OCI-LY3 (cell line): ENCODE measurements around the gene ZFAND4.

Source experiments
- CTCF ChIP-seq: fragments of 200-600, 300-600 bp; sonication (generic); IDR thresholded peaks from 2 replicates; pipeline ENCODE4 v1.5.1; 2014; ENCODE audit warnings: antibody characterized with exemption, low read length, low read depth
- EZH2phosphoT487 ChIP-seq: fragments of 200-600 bp; shearing (Covaris generic); IDR thresholded peaks from 2 replicates; pipeline ENCODE4 v1.6.1; 2018; ENCODE audit warnings: antibody characterized with exemption, mixed run types, low read depth

- TF ChIP-seq CTCF (no peak), EZH2phosphoT487 (no peak)
These were observed 90.8 kb downstream of the ZFAND4 start for GRCh38 chr10:45581582-45582385.
